K562 (cell line): Measurements from ENCODE around the gene NRP1. TPM values are rescaled to one million over a fixed set of nuclear protein-coding genes. Genes with fewer than 3 reads are reported as not detected.

Source experiments
- ATAC-seq: fragments of 200-7000 bp; cut with Tn5 transposase; 3 replicates; pipeline ENCODE4 v1.9.1; 2020; ENCODE audit warnings: moderate library complexity
- BruUV-seq: library from RNA; stranded (reverse); fragments of 400-500 nt; replicated peaks from 2 replicates; lab custom pipeline; 2021; lab: Mats Ljungman, UMichigan
- CTCF ChIA-PET: fragments of 300-600 bp; formaldehyde crosslinking; extraction: SDS; loops from one replicate; lab custom pipeline; 2021; ENCODE audit warnings: low intra/inter-chr PET ratio; lab: Yijun Ruan, JAX
- POLR2A ChIA-PET: fragments of 300-600, 350-650 bp; sonication (Branson Sonifier 250); formaldehyde crosslinking; extraction: SDS; loops from one replicate; lab custom pipeline; 2021; ENCODE audit warnings: antibody characterized with exemption, inconsistent platforms; lab: Yijun Ruan, JAX
- DNase-seq, 4 experiments: peaks; one replicate each; pipeline versions ENCODE4 v3.0.0 to v3.0.0-alpha.2; 2011 to 2018; ENCODE audit warnings: low spot score in 3 of 4, mixed read lengths in 3 of 4; ENCODE audit errors: extremely low read depth in 1 of 4
- FAIRE-seq: peaks from 2 replicates; lab custom pipeline; 2011; peaks lifted over from hg19 to GRCh38; lab: Jason Lieb, UNC
- H2AFZ ChIP-seq: 2 replicates; pipeline ENCODE4 v1.6.0; 2011; ENCODE audit warnings: low read depth, low read length, control low read depth, inconsistent platforms
- H3K27ac ChIP-seq: fragments of 200-600 bp; 3 replicates; pipeline ENCODE4 v1.8.0; 2011; ENCODE audit warnings: low read depth, mild to moderate bottlenecking, control low read depth, inconsistent platforms, low read length, moderate library complexity, mixed read lengths; ENCODE audit errors: extremely low read depth
- H3K27me3 ChIP-seq, 2 experiments: fragments of 300-600 bp in 1 of 2; 2 replicates in 1 of 2; 3 replicates in 1 of 2; pipeline versions ENCODE4 v1.6.0 to v1.8.0; 2011; ENCODE audit warnings: inconsistent platforms in 2 of 2, low read length in 2 of 2, mild to moderate bottlenecking in 1 of 2, mixed read lengths in 1 of 2, moderate library complexity in 1 of 2; ENCODE audit not compliant: control insufficient read depth in 2 of 2, insufficient read depth in 2 of 2
- H3K36me3 ChIP-seq: fragments of 300-600 bp; 3 replicates; pipeline ENCODE4 v1.8.0; 2011; ENCODE audit warnings: mild to moderate bottlenecking, low read length, inconsistent platforms; ENCODE audit not compliant: control insufficient read depth, insufficient read depth
- H3K4me1 ChIP-seq, 2 experiments: fragments of 200-600 bp in 1 of 2; replicated peaks in 1 of 2; 2 replicates in 1 of 2; 3 replicates in 1 of 2; pipeline versions ENCODE4 v1.5.1 to v1.8.0; 2011; ENCODE audit warnings: inconsistent platforms in 2 of 2, low read length in 2 of 2, mild to moderate bottlenecking in 1 of 2, mixed read lengths in 1 of 2, moderate library complexity in 1 of 2; ENCODE audit not compliant: control insufficient read depth in 2 of 2, insufficient read depth in 2 of 2
- H3K4me2 ChIP-seq: 2 replicates; pipeline ENCODE4 v1.6.1; 2011; ENCODE audit warnings: low read length, control low read depth, inconsistent platforms, mixed read lengths; ENCODE audit not compliant: insufficient read depth
- H3K4me3 ChIP-seq: fragments of 200-600 bp; sonication (generic), shearing (Covaris generic); 2 replicates; pipeline ENCODE4 v1.5.1; 2016; ENCODE audit warnings: control low read depth, inconsistent platforms
- H3K79me2 ChIP-seq: fragments of 200-600 bp; 3 replicates; pipeline ENCODE4 v1.8.0; 2011; ENCODE audit warnings: low read length, inconsistent platforms; ENCODE audit not compliant: control insufficient read depth, insufficient read depth
- H3K9ac ChIP-seq, 2 experiments: 2 replicates each; pipeline versions ENCODE4 v1.6.0 to v1.6.1; 2011; ENCODE audit warnings: low read depth in 2 of 2, low read length in 2 of 2, control low read depth in 1 of 2, inconsistent platforms in 1 of 2, mild to moderate bottlenecking in 1 of 2, mixed read lengths in 1 of 2; ENCODE audit not compliant: insufficient read depth in 1 of 2
- H3K9me1 ChIP-seq: one replicate; pipeline ENCODE4 v1.6.0; 2011; ENCODE audit warnings: inconsistent platforms, mild to moderate bottlenecking, low read length, moderate library complexity; ENCODE audit not compliant: control insufficient read depth, insufficient read depth
- H3K9me3 ChIP-seq: replicated peaks from 2 replicates; pipeline ENCODE4 v1.5.1; 2011; ENCODE audit warnings: low read depth, low read length, inconsistent platforms; ENCODE audit not compliant: control insufficient read depth, insufficient read depth
- H4K20me1 ChIP-seq: replicated peaks from 2 replicates; pipeline ENCODE4 v1.6.1; 2011; ENCODE audit warnings: low read length, inconsistent platforms, mixed read lengths; ENCODE audit not compliant: control insufficient read depth, insufficient read depth
- CEBPB ChIP-seq: fragments of 450-650 bp; IDR thresholded peaks from 2 replicates; pipeline ENCODE4 v1.6.1; 2016; ENCODE audit warnings: missing genetic modification characterization, missing compliant biosample characterization
- MTA3 ChIP-seq: fragments of 450-650 bp; formaldehyde crosslinking; IDR thresholded peaks from 2 replicates; pipeline ENCODE4 v1.6.1; 2017; ENCODE audit warnings: mild to moderate bottlenecking, borderline replicate concordance
- SAFB ChIP-seq: fragments of 200-400 bp; formaldehyde crosslinking; IDR thresholded peaks from 2 replicates; pipeline ENCODE4 v1.6.1; 2017; ENCODE audit warnings: low read depth, low read length, borderline replicate concordance
- SIRT6 ChIP-seq: IDR thresholded peaks from one replicate; pipeline ENCODE4 v1.6.1; 2012; ENCODE audit warnings: low read depth, mild to moderate bottlenecking, control low read depth, inconsistent platforms, low read length, moderate library complexity
- SMAD1 ChIP-seq: fragments of 150-350 bp; IDR thresholded peaks from 2 replicates; pipeline ENCODE4 v1.6.1; 2014; ENCODE audit warnings: low read length, low read depth; ENCODE audit not compliant: partially characterized antibody
- ZFP36 ChIP-seq: fragments of 150-350 bp; IDR thresholded peaks from 2 replicates; pipeline ENCODE4 v1.6.1; 2018; ENCODE audit warnings: low read length, low read depth; ENCODE audit not compliant: partially characterized antibody
- WGBS: fragments of 100-300 bp; shearing (Covaris generic); methylation state at CpG from one replicate; pipeline ENCODE4 v1.1.6; 2016; ENCODE audit warnings: low coverage, mixed read lengths; ENCODE audit not compliant: insufficient coverage; ENCODE audit errors: missing lambda C conversion rate; 5-methylcytosine and 5-hydroxymethylcytosine counted together
- in situ Hi-C: fragments of 300-500 bp; cut with MboI; formaldehyde crosslinking; loops from 4 replicates; pipeline ENCODE4 v1.15.0; 2018; ENCODE audit warnings: inconsistent platforms, mixed read lengths
- intact Hi-C: fragments of 100-400 bp; cut with micrococcal nuclease; formaldehyde crosslinking; loops from 2 replicates; pipeline ENCODE4 v1.14.2; 2022
- polyA plus RNA-seq, 8 experiments: library from polyadenylated mRNA; depleted of rRNA in 4 of 8; stranded (reverse) in 5 of 8; unstranded in 3 of 8; fragments of >200 nt; fragmentation: Nextera tagmentation in 2 of 8; fragmentation: Illumina TruSeq in 1 of 8; extraction: Ambion mirVana in 2 of 8; extraction: Trizol in 1 of 8; gene quantifications; 2 replicates each; pipeline versions ENCODE4 v1.2.1 to v1.2.3, GENCODE V29; 2011 to 2014; ENCODE audit warnings: inconsistent platforms in 1 of 8, missing spikeins in 1 of 8
- total RNA-seq, 7 experiments: library from RNA; depleted of rRNA in 6 of 7; stranded (reverse); fragments of >200 nt in 6 of 7; fragmentation: Illumina TruSeq in 2 of 7; extraction: Trizol in 2 of 7; gene quantifications; 2 replicates each; pipeline versions ENCODE4 v1.2.1 to v1.2.3, GENCODE V29; 2011 to 2021; ENCODE audit warnings: low replicate concordance in 1 of 7
- TF ChIP-seq, protein P1 (sequence below): fragments of 250-450 bp; sonication (Bioruptor Pico); IDR thresholded peaks from 2 replicates; pipeline ENCODE4 v1.5.0; 2022; ENCODE audit warnings: mild to moderate bottlenecking
- TF ChIP-seq, protein P2 (sequence below): sonication (generic); formaldehyde crosslinking; IDR thresholded peaks from 2 replicates; pipeline ENCODE4 v1.8.0; 2023; ENCODE audit warnings: mild to moderate bottlenecking, missing genetic modification reagents

The NRP1 gene
- total and polyA plus RNA-seq, 9 of the 15 experiments (the other 6 are each of a cell fraction or from before 2014, with no cell fraction given): 0.01 to 0.38 (median 0.04) TPM; not detected in 5

GRCh38 chr10:33242931-33243330 is 91.5 kb downstream of the NRP1 start:
- Histone ChIP-seq H3K79me2 (no peaks in the 10 kb centered on the region), H3K9ac (no peak overlapping the region), H3K4me1 (no peaks in the 10 kb centered on the region), H2AFZ (no peak overlapping the region), H3K36me3 (no peaks in the 10 kb centered on the region), H3K4me3 (no peak overlapping the region), H3K9me1 (no peaks in the 10 kb centered on the region), H4K20me1 (no peaks in the 10 kb centered on the region), H3K4me2 (no peak overlapping the region), H3K27ac (no peak overlapping the region), H3K9me3 (no peaks in the 10 kb centered on the region), H3K27me3 (no peaks in the 10 kb centered on the region)
- POLR2A ChIA-PET: interaction anchor here (0.8 kb wide), 1 partner anchor 461 kb away, joined by 3 read pairs; no protein-coding TSS in a partner anchor
- FAIRE-seq (no peak), ATAC-seq (no peak), DNase-seq (no peak)
- intact Hi-C loops: no loop called here
- no TSS peak for BruUV-seq
- WGBS: 2% methylated on average over 5 of the region's 5 CpGs
- TF ChIP-seq SAFB (no peak), CEBPB (tag) (no peak), SIRT6 (no peak), MTA3 (no peak), SMAD1 (no peak), ZFP36 (no peak)
- TF ChIP-seq, protein P1, sequence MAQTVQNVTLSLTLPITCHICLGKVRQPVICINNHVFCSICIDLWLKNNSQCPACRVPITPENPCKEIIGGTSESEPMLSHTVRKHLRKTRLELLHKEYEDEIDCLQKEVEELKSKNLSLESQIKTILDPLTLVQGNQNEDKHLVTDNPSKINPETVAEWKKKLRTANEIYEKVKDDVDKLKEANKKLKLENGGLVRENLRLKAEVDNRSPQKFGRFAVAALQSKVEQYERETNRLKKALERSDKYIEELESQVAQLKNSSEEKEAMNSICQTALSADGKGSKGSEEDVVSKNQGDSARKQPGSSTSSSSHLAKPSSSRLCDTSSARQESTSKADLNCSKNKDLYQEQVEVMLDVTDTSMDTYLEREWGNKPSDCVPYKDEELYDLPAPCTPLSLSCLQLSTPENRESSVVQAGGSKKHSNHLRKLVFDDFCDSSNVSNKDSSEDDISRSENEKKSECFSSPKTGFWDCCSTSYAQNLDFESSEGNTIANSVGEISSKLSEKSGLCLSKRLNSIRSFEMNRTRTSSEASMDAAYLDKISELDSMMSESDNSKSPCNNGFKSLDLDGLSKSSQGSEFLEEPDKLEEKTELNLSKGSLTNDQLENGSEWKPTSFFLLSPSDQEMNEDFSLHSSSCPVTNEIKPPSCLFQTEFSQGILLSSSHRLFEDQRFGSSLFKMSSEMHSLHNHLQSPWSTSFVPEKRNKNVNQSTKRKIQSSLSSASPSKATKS (CRISPR knock-in tag): no peak
- TF ChIP-seq, protein P2, sequence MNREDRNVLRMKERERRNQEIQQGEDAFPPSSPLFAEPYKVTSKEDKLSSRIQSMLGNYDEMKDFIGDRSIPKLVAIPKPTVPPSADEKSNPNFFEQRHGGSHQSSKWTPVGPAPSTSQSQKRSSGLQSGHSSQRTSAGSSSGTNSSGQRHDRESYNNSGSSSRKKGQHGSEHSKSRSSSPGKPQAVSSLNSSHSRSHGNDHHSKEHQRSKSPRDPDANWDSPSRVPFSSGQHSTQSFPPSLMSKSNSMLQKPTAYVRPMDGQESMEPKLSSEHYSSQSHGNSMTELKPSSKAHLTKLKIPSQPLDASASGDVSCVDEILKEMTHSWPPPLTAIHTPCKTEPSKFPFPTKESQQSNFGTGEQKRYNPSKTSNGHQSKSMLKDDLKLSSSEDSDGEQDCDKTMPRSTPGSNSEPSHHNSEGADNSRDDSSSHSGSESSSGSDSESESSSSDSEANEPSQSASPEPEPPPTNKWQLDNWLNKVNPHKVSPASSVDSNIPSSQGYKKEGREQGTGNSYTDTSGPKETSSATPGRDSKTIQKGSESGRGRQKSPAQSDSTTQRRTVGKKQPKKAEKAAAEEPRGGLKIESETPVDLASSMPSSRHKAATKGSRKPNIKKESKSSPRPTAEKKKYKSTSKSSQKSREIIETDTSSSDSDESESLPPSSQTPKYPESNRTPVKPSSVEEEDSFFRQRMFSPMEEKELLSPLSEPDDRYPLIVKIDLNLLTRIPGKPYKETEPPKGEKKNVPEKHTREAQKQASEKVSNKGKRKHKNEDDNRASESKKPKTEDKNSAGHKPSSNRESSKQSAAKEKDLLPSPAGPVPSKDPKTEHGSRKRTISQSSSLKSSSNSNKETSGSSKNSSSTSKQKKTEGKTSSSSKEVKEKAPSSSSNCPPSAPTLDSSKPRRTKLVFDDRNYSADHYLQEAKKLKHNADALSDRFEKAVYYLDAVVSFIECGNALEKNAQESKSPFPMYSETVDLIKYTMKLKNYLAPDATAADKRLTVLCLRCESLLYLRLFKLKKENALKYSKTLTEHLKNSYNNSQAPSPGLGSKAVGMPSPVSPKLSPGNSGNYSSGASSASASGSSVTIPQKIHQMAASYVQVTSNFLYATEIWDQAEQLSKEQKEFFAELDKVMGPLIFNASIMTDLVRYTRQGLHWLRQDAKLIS: no peak
- CTCF ChIA-PET: no interaction called here
- in situ Hi-C loops: no loop called here
